Retinal pigment epithelial cell (primary cell): Measurements from ENCODE around the gene EYS.

Source experiments
- DNase-seq: peaks from one replicate; pipeline ENCODE4 v3.0.0-alpha.2; 2010; ENCODE audit warnings: low read depth
- H3K4me3 ChIP-seq: 2 replicates; pipeline ENCODE4 v1.5.1; 2011; ENCODE audit warnings: mild to moderate bottlenecking, low read length, control low read depth, moderate library complexity
- TF ChIP-seq, protein P1 (sequence below): conservative IDR thresholded peaks from 2 replicates; pipeline ENCODE4 v1.5.1; 2011; ENCODE audit warnings: low read depth, low read length, control low read depth, inconsistent platforms

EYS gene

DNA sequence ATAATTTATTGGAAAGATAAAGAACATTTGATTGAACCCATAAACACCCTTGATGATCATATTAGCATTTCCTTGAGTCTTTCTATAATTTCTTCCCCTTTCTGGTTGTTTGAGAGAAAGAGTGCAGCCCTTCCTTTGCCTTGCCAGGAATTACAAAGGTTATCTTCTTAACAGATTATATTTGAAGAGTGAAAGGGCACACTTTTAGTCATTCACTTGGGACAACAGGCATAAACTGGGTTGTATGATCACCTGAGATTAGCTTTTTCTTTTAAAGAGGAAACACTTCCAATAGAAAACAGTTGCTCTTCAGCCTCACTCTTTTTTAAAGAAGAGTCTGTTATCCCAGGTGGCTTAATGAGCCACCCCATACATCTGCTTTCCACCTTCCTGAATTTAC is 1776.2 kb downstream of the EYS start:
- no peak for DNase-seq
- H3K4me3 ChIP-seq = no peak overlapping the region
- TF ChIP-seq, protein P1, sequence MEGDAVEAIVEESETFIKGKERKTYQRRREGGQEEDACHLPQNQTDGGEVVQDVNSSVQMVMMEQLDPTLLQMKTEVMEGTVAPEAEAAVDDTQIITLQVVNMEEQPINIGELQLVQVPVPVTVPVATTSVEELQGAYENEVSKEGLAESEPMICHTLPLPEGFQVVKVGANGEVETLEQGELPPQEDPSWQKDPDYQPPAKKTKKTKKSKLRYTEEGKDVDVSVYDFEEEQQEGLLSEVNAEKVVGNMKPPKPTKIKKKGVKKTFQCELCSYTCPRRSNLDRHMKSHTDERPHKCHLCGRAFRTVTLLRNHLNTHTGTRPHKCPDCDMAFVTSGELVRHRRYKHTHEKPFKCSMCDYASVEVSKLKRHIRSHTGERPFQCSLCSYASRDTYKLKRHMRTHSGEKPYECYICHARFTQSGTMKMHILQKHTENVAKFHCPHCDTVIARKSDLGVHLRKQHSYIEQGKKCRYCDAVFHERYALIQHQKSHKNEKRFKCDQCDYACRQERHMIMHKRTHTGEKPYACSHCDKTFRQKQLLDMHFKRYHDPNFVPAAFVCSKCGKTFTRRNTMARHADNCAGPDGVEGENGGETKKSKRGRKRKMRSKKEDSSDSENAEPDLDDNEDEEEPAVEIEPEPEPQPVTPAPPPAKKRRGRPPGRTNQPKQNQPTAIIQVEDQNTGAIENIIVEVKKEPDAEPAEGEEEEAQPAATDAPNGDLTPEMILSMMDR = no peak

- TF ChIP-seq, protein P1 = no peak
- no peak for DNase-seq
- no peak overlapping the region for H3K4me3 ChIP-seq
Measured at GRCh38 chr6:63929111-63929510, 1777.9 kb downstream of the EYS start.

GRCh38 chr6:63928613-63929012 is 1778.4 kb downstream of the EYS start:
- no peak for DNase-seq
- no peak overlapping the region for H3K4me3 ChIP-seq
- TF ChIP-seq, protein P1 = no peak

GRCh38 chr6:63926950-63927927 is 1779.8 kb downstream of the EYS start:
- no peak for DNase-seq
- TF ChIP-seq, protein P1 = no peak
- H3K4me3 ChIP-seq = no peak overlapping the region

DNA sequence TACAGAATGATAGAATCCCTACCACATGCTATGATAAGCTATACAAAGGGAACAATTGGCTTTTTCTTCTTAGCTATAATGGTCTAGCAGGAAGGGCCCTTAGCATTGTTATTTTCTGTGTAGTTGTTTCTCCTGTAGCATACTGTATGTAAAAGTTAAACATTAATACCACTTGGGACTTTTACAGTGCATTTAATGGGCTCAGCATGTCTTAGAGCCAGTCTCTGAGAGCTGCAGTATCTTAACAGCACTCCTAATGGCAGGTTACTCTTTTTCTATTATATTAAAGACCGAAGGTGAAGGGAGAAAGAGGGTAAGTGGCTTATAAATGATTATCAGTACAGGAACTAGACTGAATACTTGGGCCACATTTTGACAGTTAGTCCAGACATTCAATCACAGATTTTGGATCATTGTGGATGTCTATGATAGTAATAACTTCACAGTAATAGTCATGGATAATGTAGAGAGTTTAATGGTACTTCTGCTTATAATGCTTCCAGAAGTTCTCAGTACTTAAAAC is 1780.7 kb downstream of the EYS start:
- TF ChIP-seq, protein P1 = no peak
- DNase-seq = no peak
- H3K4me3 ChIP-seq = no peak overlapping the region

DNA sequence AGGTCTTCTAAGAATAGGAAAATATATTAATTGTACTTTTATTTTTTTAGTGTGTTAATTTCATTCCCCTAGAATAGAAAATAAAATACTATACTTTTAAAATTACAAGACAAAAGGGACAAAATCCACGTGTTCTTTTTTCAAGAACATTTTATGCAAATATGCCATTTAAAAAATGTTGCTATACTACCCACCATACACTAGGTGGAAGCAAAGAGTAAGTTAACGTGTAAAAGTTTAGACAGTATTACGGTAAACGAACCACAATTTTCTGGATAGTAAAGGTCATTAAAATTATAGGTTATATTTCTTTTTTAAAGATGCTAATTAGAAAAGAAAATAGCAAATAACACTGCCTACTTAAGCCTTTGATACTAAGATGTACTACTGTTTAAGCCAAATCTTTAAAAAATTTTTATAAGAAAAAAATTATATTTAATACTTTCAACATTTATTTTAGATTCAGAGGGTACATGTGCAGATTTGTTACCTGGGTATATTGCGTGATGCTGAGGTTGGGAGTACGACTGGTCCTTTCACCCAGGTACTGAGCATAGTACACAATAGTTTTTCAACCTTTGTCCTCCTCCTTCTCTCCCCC is 1783.8 kb downstream of the EYS start:
- TF ChIP-seq, protein P1 = peak; percentile 62
- DNase-seq = no peak
- H3K4me3 ChIP-seq = no peak overlapping the region
